ENCODE results near the gene FAM163B. TPM values are rescaled to one million over a fixed set of nuclear protein-coding genes. Genes with fewer than 3 reads are reported as not detected.

FAM163B gene
- total and polyA plus RNA-seq, 4 donors, result 2.1 to 4.0 (median 3.4) TPM

- no peak for DNase-seq (ENCODE audit: low spot score)
These were observed 4.9 kb upstream of the FAM163B start for GRCh38 chr9:133614056-133614455.

More at GRCh38 chr9:133614056-133614455, 4.9 kb upstream of the FAM163B start:
- H3K4me1 ChIP-seq (ENCODE audit: control insufficient read depth in 4 of 4, insufficient read depth in 4 of 4, low read length in 3 of 4), result peaks cover 0 to under 1% (median 0%) of the 10 kb centered on the region in 4 donors
- H3K9me3 ChIP-seq (ENCODE audit: control insufficient read depth in 4 of 4, low read length in 3 of 4), result no peaks in the 10 kb centered on the region
- no peak overlapping the region for H3K27ac ChIP-seq (ENCODE audit: low read depth in 1 of 2, low read length in 2 of 2)
- TF ChIP-seq SP1 (IDR thresholded peaks at IDR 0.05) (no peak), JUND (IDR thresholded peaks at IDR 0.05) (no peak), RXRA (IDR thresholded peaks at IDR 0.05) (no peak), TAF1 (conservative IDR thresholded peaks at IDR 0.05) (no peak), RAD21 (IDR thresholded peaks at IDR 0.05) (no peak), EGR1 (IDR thresholded peaks at IDR 0.05; ENCODE audit: low read depth in 2 of 2) (no peak), ZBTB33 (IDR thresholded peaks at IDR 0.05) (no peak), GABPA (IDR thresholded peaks at IDR 0.05 in 1 of 2, conservative IDR thresholded peaks at IDR 0.05 in 1 of 2) (no peak), FOXA1 (IDR thresholded peaks at IDR 0.05) (no peak), FOXA2 (IDR thresholded peaks at IDR 0.05) (no peak), YY1 (IDR thresholded peaks at IDR 0.05) (no peak), NR2F2 (IDR thresholded peaks at IDR 0.05) (no peak), HNF4G (IDR thresholded peaks at IDR 0.05) (no peak)
- TF ChIP-seq, protein P1, sequence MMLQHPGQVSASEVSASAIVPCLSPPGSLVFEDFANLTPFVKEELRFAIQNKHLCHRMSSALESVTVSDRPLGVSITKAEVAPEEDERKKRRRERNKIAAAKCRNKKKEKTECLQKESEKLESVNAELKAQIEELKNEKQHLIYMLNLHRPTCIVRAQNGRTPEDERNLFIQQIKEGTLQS (IDR thresholded peaks at IDR 0.05), result no peak
- TF ChIP-seq, protein P2, sequence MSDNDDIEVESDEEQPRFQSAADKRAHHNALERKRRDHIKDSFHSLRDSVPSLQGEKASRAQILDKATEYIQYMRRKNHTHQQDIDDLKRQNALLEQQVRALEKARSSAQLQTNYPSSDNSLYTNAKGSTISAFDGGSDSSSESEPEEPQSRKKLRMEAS (IDR thresholded peaks at IDR 0.05), result no peak
- TF ChIP-seq, protein P3, sequence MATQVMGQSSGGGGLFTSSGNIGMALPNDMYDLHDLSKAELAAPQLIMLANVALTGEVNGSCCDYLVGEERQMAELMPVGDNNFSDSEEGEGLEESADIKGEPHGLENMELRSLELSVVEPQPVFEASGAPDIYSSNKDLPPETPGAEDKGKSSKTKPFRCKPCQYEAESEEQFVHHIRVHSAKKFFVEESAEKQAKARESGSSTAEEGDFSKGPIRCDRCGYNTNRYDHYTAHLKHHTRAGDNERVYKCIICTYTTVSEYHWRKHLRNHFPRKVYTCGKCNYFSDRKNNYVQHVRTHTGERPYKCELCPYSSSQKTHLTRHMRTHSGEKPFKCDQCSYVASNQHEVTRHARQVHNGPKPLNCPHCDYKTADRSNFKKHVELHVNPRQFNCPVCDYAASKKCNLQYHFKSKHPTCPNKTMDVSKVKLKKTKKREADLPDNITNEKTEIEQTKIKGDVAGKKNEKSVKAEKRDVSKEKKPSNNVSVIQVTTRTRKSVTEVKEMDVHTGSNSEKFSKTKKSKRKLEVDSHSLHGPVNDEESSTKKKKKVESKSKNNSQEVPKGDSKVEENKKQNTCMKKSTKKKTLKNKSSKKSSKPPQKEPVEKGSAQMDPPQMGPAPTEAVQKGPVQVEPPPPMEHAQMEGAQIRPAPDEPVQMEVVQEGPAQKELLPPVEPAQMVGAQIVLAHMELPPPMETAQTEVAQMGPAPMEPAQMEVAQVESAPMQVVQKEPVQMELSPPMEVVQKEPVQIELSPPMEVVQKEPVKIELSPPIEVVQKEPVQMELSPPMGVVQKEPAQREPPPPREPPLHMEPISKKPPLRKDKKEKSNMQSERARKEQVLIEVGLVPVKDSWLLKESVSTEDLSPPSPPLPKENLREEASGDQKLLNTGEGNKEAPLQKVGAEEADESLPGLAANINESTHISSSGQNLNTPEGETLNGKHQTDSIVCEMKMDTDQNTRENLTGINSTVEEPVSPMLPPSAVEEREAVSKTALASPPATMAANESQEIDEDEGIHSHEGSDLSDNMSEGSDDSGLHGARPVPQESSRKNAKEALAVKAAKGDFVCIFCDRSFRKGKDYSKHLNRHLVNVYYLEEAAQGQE (IDR thresholded peaks at IDR 0.05), result no peak
- TF ChIP-seq, protein P4, sequence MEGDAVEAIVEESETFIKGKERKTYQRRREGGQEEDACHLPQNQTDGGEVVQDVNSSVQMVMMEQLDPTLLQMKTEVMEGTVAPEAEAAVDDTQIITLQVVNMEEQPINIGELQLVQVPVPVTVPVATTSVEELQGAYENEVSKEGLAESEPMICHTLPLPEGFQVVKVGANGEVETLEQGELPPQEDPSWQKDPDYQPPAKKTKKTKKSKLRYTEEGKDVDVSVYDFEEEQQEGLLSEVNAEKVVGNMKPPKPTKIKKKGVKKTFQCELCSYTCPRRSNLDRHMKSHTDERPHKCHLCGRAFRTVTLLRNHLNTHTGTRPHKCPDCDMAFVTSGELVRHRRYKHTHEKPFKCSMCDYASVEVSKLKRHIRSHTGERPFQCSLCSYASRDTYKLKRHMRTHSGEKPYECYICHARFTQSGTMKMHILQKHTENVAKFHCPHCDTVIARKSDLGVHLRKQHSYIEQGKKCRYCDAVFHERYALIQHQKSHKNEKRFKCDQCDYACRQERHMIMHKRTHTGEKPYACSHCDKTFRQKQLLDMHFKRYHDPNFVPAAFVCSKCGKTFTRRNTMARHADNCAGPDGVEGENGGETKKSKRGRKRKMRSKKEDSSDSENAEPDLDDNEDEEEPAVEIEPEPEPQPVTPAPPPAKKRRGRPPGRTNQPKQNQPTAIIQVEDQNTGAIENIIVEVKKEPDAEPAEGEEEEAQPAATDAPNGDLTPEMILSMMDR (IDR thresholded peaks at IDR 0.05; ENCODE audit: low read depth, low read length, missing input control), result no peak
- no peak overlapping the region for H3K9ac ChIP-seq (ENCODE audit: low read depth in 1 of 2, low read length in 2 of 2)
- WGBS, result 64% methylated on average over 10 of the region's 10 CpGs
- H3K4me3 ChIP-seq (ENCODE audit: low read depth in 1 of 3, low read length in 3 of 3), result no peak overlapping the region
- no peaks in the 10 kb centered on the region for H3K36me3 ChIP-seq (ENCODE audit: control insufficient read depth in 4 of 4, insufficient read depth in 3 of 4, low read depth in 1 of 4, low read length in 3 of 4)
- H3K27me3 ChIP-seq (ENCODE audit: control insufficient read depth in 4 of 4, insufficient read depth in 4 of 4, low read length in 3 of 4), result peaks cover 0 to 4% (median 0%) of the 10 kb centered on the region in 4 donors

Measured in liver (tissue), 9 donors.